HEK293 (cell line): Measurements from ENCODE around the gene HES1.

Source experiments
- BCL11A ChIP-seq: fragments of 450-650 bp; formaldehyde crosslinking; IDR thresholded peaks from 2 replicates; pipeline ENCODE4 v1.5.1; 2016; ENCODE audit warnings: low read depth, missing biosample characterization, missing genetic modification characterization
- EGR2 ChIP-seq: fragments of 450-650 bp; formaldehyde crosslinking; IDR thresholded peaks from 2 replicates; pipeline ENCODE4 v1.5.1; 2016; ENCODE audit warnings: low read depth, missing biosample characterization, missing genetic modification characterization
- GLI4 ChIP-seq: fragments of 450-650 bp; formaldehyde crosslinking; IDR thresholded peaks from 2 replicates; pipeline ENCODE4 v1.5.1; 2016; ENCODE audit warnings: missing biosample characterization, missing genetic modification characterization
- KLF1 ChIP-seq: fragments of 450-650 bp; formaldehyde crosslinking; IDR thresholded peaks from 2 replicates; pipeline ENCODE4 v1.5.1; 2016; ENCODE audit warnings: missing biosample characterization, missing genetic modification characterization
- KLF10 ChIP-seq: fragments of 450-650 bp; IDR thresholded peaks from 2 replicates; pipeline ENCODE4 v1.5.1; 2018; ENCODE audit warnings: missing biosample characterization, mild to moderate bottlenecking, missing genetic modification characterization
- KLF7 ChIP-seq: fragments of 450-650 bp; formaldehyde crosslinking; IDR thresholded peaks from 2 replicates; pipeline ENCODE4 v1.5.1; 2016; ENCODE audit warnings: missing biosample characterization, missing genetic modification characterization, borderline replicate concordance
- KLF8 ChIP-seq: fragments of 450-650 bp; formaldehyde crosslinking; IDR thresholded peaks from 2 replicates; pipeline ENCODE4 v1.5.1; 2016; ENCODE audit warnings: missing biosample characterization, missing genetic modification characterization
- KLF9 ChIP-seq: fragments of 450-650 bp; formaldehyde crosslinking; IDR thresholded peaks from 2 replicates; pipeline ENCODE4 v1.5.1; 2016; ENCODE audit warnings: missing biosample characterization, missing genetic modification characterization, low read depth
- OSR2 ChIP-seq: fragments of 450-650 bp; formaldehyde crosslinking; IDR thresholded peaks from 2 replicates; pipeline ENCODE4 v1.5.1; 2016; ENCODE audit warnings: missing biosample characterization, missing genetic modification characterization
- RBAK ChIP-seq: fragments of 450-650 bp; formaldehyde crosslinking; IDR thresholded peaks from 2 replicates; pipeline ENCODE4 v1.5.1; 2016; ENCODE audit warnings: missing biosample characterization, missing genetic modification characterization
- SP2 ChIP-seq: fragments of 450-650 bp; formaldehyde crosslinking; IDR thresholded peaks from 2 replicates; pipeline ENCODE4 v1.5.1; 2016; ENCODE audit warnings: missing biosample characterization, missing genetic modification characterization
- SP3 ChIP-seq: fragments of 450-650 bp; formaldehyde crosslinking; IDR thresholded peaks from 2 replicates; pipeline ENCODE4 v1.5.1; 2016; ENCODE audit warnings: missing biosample characterization, missing genetic modification characterization
- WT1 ChIP-seq: fragments of 450-650 bp; formaldehyde crosslinking; IDR thresholded peaks from 2 replicates; pipeline ENCODE4 v1.5.1; 2016; ENCODE audit warnings: missing biosample characterization, missing genetic modification characterization
- YY2 ChIP-seq: fragments of 450-650 bp; formaldehyde crosslinking; IDR thresholded peaks from 2 replicates; pipeline ENCODE4 v1.5.1; 2016; ENCODE audit warnings: missing biosample characterization, missing genetic modification characterization
- ZEB2 ChIP-seq: fragments of 450-650 bp; formaldehyde crosslinking; IDR thresholded peaks from 2 replicates; pipeline ENCODE4 v1.5.1; 2016; ENCODE audit warnings: missing biosample characterization, missing genetic modification characterization
- ZFP69B ChIP-seq: fragments of 450-650 bp; formaldehyde crosslinking; IDR thresholded peaks from 2 replicates; pipeline ENCODE4 v1.5.1; 2016; ENCODE audit warnings: missing biosample characterization, missing genetic modification characterization
- ZIC2 ChIP-seq: fragments of 450-650 bp; formaldehyde crosslinking; IDR thresholded peaks from 2 replicates; pipeline ENCODE4 v1.5.1; 2016; ENCODE audit warnings: missing biosample characterization, missing genetic modification characterization
- ZNF138 ChIP-seq: fragments of 450-650 bp; formaldehyde crosslinking; IDR thresholded peaks from 2 replicates; pipeline ENCODE4 v1.5.1; 2016; ENCODE audit warnings: missing biosample characterization, missing genetic modification characterization, borderline replicate concordance
- ZNF146 ChIP-seq: fragments of 450-650 bp; formaldehyde crosslinking; IDR thresholded peaks from 2 replicates; pipeline ENCODE4 v1.5.1; 2016; ENCODE audit warnings: missing biosample characterization, missing genetic modification characterization
- ZNF19 ChIP-seq: fragments of 450-650 bp; formaldehyde crosslinking; IDR thresholded peaks from 2 replicates; pipeline ENCODE4; 2016; ENCODE audit warnings: missing biosample characterization, missing genetic modification characterization, low read depth
- ZNF223 ChIP-seq: fragments of 450-650 bp; formaldehyde crosslinking; IDR thresholded peaks from 2 replicates; pipeline ENCODE4 v1.5.1; 2016; ENCODE audit warnings: missing biosample characterization, missing genetic modification characterization
- ZNF423 ChIP-seq: fragments of 450-650 bp; formaldehyde crosslinking; IDR thresholded peaks from 2 replicates; pipeline ENCODE4 v1.5.1; 2016; ENCODE audit warnings: missing biosample characterization, missing genetic modification characterization
- ZNF777 ChIP-seq: fragments of 450-650 bp; formaldehyde crosslinking; IDR thresholded peaks from 2 replicates; pipeline ENCODE4 v1.5.1; 2017; ENCODE audit warnings: missing biosample characterization, missing genetic modification characterization, borderline replicate concordance
- TF ChIP-seq, protein P1 (sequence below): fragments of 450-650 bp; formaldehyde crosslinking; IDR thresholded peaks from 2 replicates; pipeline ENCODE4 v1.5.1; 2016; ENCODE audit warnings: missing biosample characterization, missing genetic modification characterization
- TF ChIP-seq, protein P2 (sequence below): fragments of 450-650 bp; formaldehyde crosslinking; IDR thresholded peaks from 2 replicates; pipeline ENCODE4 v1.5.1; 2016; ENCODE audit warnings: missing biosample characterization, missing genetic modification characterization, borderline replicate concordance
- TF ChIP-seq, protein P3 (sequence below): fragments of 450-650 bp; formaldehyde crosslinking; optimal IDR thresholded peaks from 2 replicates; pipeline ENCODE3; 2016; ENCODE audit warnings: missing biosample characterization, mild to moderate bottlenecking, missing genetic modification characterization
- TF ChIP-seq, protein P4 (sequence below): fragments of 450-650 bp; formaldehyde crosslinking; IDR thresholded peaks from 2 replicates; pipeline ENCODE4 v1.5.1; 2016; ENCODE audit warnings: missing biosample characterization, missing genetic modification characterization
- TF ChIP-seq, protein P5 (sequence below): fragments of 450-650 bp; formaldehyde crosslinking; IDR thresholded peaks from 2 replicates; pipeline ENCODE4 v1.5.1; 2016; ENCODE audit warnings: missing biosample characterization, missing genetic modification characterization

The HES1 gene

DNA sequence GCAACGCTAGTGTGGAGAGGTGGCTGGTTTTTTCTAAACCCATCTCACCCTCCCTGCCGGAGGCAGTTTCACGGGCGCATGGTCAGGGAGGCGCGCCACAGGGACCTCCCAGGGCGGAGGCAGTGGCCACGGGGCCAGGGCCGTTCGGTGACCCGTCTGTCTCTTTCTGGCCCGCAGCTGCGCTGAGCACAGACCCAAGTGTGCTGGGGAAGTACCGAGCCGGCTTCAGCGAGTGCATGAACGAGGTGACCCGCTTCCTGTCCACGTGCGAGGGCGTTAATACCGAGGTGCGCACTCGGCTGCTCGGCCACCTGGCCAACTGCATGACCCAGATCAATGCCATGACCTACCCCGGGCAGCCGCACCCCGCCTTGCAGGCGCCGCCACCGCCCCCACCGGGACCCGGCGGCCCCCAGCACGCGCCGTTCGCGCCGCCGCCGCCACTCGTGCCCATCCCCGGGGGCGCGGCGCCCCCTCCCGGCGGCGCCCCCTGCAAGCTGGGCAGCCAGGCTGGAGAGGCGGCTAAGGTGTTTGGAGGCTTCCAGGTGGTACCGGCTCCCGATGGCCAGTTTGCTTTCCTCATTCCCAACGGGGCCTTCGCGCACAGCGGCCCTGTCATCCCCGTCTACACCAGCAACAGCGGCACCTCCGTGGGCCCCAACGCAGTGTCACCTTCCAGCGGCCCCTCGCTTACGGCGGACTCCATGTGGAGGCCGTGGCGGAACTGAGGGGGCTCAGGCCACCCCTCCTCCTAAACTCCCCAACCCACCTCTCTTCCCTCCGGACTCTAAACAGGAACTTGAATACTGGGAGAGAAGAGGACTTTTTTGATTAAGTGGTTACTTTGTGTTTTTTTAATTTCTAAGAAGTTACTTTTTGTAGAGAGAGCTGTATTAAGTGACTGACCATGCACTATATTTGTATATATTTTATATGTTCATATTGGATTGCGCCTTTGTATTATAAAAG, 1.8 kb downstream of the HES1 start (continued):
- TF ChIP-seq ZNF19 (tag by site-specific recombination) (no peak), ZFP69B (tag by site-specific recombination) (peak; percentile 94), ZNF138 (tag by site-specific recombination) (no peak), ZNF223 (tag by site-specific recombination) (peak; percentile 59; the same call in 1 of the 2 replicates), KLF8 (tag by site-specific recombination) (peak; percentile 39; the same call in 1 of the 2 replicates), SP2 (tag by site-specific recombination) (0 out of 2 replicates have a peak, but pooled peaks have one; percentile 9), ZEB2 (peak; percentile 80; the same call in 1 of the 2 replicates), GLI4 (tag by site-specific recombination) (no peak), RBAK (tag by site-specific recombination) (no peak), ZNF777 (0 out of 2 replicates have a peak, but pooled peaks have one; percentile 35), KLF7 (tag by site-specific recombination) (0 out of 2 replicates have a peak, but pooled peaks have one; percentile 33), KLF1 (tag by site-specific recombination) (peak; percentile 38; the same call in 1 of the 2 replicates), KLF9 (tag by site-specific recombination) (0 out of 2 replicates have a peak, but pooled peaks have one; percentile 14), ZIC2 (tag by site-specific recombination) (peak; percentile 39; the same call in 1 of the 2 replicates), SP3 (tag by site-specific recombination) (no peak; the same call in 1 of the 2 replicates), KLF10 (tag by site-specific recombination) (peak; percentile 22; the same call in 1 of the 2 replicates), ZNF423 (0 out of 2 replicates have a peak, but pooled peaks have one; percentile 46), EGR2 (tag by site-specific recombination) (0 out of 2 replicates have a peak, but pooled peaks have one; percentile 14), YY2 (tag by site-specific recombination) (no peak), WT1 (tag by site-specific recombination) (peak; percentile 53), OSR2 (no peak), BCL11A (peak; percentile 45; the same call in 1 of the 2 replicates), ZNF146 (no peak)
- TF ChIP-seq, protein P1, sequence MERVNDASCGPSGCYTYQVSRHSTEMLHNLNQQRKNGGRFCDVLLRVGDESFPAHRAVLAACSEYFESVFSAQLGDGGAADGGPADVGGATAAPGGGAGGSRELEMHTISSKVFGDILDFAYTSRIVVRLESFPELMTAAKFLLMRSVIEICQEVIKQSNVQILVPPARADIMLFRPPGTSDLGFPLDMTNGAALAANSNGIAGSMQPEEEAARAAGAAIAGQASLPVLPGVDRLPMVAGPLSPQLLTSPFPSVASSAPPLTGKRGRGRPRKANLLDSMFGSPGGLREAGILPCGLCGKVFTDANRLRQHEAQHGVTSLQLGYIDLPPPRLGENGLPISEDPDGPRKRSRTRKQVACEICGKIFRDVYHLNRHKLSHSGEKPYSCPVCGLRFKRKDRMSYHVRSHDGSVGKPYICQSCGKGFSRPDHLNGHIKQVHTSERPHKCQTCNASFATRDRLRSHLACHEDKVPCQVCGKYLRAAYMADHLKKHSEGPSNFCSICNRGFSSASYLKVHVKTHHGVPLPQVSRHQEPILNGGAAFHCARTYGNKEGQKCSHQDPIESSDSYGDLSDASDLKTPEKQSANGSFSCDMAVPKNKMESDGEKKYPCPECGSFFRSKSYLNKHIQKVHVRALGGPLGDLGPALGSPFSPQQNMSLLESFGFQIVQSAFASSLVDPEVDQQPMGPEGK (tag by site-specific recombination) = peak; percentile 66
- TF ChIP-seq, protein P2, sequence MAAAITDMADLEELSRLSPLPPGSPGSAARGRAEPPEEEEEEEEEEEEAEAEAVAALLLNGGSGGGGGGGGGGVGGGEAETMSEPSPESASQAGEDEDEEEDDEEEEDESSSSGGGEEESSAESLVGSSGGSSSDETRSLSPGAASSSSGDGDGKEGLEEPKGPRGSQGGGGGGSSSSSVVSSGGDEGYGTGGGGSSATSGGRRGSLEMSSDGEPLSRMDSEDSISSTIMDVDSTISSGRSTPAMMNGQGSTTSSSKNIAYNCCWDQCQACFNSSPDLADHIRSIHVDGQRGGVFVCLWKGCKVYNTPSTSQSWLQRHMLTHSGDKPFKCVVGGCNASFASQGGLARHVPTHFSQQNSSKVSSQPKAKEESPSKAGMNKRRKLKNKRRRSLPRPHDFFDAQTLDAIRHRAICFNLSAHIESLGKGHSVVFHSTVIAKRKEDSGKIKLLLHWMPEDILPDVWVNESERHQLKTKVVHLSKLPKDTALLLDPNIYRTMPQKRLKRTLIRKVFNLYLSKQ (tag by site-specific recombination) = 0 out of 2 replicates have a peak, but pooled peaks have one; percentile 10
- TF ChIP-seq, protein P3, sequence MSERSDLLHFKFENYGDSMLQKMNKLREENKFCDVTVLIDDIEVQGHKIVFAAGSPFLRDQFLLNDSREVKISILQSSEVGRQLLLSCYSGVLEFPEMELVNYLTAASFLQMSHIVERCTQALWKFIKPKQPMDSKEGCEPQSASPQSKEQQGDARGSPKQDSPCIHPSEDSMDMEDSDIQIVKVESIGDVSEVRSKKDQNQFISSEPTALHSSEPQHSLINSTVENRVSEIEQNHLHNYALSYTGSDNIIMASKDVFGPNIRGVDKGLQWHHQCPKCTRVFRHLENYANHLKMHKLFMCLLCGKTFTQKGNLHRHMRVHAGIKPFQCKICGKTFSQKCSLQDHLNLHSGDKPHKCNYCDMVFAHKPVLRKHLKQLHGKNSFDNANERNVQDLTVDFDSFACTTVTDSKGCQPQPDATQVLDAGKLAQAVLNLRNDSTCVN (tag by site-specific recombination) = peak; percentile 88
- TF ChIP-seq, protein P4, sequence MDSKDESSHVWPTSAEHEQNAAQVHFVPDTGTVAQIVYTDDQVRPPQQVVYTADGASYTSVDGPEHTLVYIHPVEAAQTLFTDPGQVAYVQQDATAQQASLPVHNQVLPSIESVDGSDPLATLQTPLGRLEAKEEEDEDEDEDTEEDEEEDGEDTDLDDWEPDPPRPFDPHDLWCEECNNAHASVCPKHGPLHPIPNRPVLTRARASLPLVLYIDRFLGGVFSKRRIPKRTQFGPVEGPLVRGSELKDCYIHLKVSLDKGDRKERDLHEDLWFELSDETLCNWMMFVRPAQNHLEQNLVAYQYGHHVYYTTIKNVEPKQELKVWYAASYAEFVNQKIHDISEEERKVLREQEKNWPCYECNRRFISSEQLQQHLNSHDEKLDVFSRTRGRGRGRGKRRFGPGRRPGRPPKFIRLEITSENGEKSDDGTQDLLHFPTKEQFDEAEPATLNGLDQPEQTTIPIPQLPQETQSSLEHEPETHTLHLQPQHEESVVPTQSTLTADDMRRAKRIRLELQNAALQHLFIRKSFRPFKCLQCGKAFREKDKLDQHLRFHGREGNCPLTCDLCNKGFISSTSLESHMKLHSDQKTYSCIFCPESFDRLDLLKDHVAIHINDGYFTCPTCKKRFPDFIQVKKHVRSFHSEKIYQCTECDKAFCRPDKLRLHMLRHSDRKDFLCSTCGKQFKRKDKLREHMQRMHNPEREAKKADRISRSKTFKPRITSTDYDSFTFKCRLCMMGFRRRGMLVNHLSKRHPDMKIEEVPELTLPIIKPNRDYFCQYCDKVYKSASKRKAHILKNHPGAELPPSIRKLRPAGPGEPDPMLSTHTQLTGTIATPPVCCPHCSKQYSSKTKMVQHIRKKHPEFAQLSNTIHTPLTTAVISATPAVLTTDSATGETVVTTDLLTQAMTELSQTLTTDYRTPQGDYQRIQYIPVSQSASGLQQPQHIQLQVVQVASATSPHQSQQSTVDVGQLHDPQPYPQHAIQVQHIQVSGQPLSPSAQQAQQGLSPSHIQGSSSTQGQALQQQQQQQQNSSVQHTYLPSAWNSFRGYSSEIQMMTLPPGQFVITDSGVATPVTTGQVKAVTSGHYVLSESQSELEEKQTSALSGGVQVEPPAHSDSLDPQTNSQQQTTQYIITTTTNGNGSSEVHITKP (tag by site-specific recombination) = peak; percentile 61
- TF ChIP-seq, protein P5, sequence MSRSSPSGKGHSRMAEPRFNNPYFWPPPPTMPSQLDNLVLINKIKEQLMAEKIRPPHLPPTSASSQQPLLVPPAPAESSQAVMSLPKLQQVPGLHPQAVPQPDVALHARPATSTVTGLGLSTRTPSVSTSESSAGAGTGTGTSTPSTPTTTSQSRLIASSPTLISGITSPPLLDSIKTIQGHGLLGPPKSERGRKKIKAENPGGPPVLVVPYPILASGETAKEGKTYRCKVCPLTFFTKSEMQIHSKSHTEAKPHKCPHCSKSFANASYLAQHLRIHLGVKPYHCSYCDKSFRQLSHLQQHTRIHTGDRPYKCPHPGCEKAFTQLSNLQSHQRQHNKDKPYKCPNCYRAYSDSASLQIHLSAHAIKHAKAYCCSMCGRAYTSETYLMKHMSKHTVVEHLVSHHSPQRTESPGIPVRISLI (tag by site-specific recombination) = peak; percentile 44
